CD4-positive, alpha-beta T cell treated with Interleukin-6 at 100 ng/mL for 8 hours (primary cell): Measurements from ENCODE around the gene KLHL10.
A peak's percentile ranks its signal among the peaks of the same experiment; 100 is the strongest.
"Not testable (repeated sequence)": the region's sequence is repeated elsewhere in the genome, so short reads cannot be mapped to it uniquely, and the experiment has no call there.

Experiments
- DNase-seq: peaks from one replicate; pipeline ENCODE4 v3.0.0-alpha.2; 2020; ENCODE audit warnings: mixed read lengths, low spot score

KLHL10 gene

DNA sequence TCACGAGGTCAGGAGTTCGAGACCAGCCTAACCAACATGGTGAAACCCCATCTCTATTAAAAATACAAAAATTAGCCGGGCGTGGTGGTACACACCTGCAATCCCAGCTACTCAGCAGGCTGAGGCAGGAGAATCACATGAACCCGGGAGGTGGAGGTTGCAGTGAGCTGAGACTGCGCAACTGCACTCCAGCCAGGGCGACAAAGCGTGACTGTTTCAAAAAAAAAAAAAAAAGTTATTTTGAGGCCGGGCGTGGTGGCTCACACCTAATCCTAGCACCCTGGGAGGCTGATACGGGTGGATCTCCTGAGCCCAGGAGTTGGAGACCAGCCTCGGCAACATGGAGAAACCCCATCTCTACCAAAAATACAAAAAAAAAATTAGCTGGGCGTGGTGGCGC is 13.8 kb downstream of the KLHL10 start:
- not testable (repeated sequence) for DNase-seq

DNA sequence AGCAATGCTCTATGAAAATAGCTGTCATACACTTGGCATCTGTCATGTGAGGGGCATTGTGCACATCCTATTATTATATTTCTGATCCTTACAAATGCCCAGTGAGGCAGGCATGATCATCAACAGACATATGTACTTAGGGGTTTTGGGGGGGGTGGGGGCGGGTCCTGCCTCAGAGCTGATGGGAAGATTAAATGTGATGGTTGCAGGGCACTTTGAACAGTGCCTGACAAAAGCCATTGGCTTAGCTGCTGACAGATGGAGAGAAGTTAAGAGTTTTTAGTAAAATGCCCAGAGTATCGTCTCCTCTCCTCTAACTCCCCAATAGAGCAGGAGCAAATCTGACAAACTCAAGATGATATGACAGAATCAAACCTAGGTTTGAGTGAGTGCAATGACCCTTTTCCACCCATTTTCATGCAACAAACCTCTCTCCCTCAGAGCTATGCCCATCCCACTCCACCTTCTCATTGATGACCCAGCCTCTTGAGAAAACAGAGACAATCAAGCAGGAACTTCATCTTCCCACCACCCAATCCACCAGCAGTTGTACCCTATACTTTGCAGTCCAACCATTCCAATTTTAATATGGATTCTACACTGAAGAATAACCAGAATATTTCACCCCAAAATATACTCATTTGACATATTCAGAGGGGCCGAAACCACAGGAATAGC is 22.8 kb downstream of the KLHL10 start:
- DNase-seq = no peak

- peak; percentile 33 for DNase-seq
Measured at GRCh38 chr17:41863074-41863848, 25.6 kb downstream of the KLHL10 start.

DNA sequence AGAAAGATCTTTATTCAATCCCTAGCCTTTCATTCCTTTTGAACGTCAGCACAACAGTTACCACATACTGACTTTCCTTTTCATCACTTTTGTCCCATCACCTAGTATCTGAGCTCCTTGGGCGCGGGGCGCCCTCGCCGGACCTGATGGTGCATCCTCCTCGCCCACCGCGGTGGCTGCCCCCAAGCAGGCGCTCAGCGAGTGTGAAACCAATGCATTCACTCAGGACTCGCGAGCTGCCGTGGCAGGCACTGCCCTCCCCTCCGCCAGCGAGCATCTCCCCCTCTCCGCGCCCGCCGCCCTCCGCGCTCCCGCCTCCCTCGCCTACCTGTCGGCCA is 26.8 kb downstream of the KLHL10 start:
- DNase-seq = peak; percentile 51

DNA sequence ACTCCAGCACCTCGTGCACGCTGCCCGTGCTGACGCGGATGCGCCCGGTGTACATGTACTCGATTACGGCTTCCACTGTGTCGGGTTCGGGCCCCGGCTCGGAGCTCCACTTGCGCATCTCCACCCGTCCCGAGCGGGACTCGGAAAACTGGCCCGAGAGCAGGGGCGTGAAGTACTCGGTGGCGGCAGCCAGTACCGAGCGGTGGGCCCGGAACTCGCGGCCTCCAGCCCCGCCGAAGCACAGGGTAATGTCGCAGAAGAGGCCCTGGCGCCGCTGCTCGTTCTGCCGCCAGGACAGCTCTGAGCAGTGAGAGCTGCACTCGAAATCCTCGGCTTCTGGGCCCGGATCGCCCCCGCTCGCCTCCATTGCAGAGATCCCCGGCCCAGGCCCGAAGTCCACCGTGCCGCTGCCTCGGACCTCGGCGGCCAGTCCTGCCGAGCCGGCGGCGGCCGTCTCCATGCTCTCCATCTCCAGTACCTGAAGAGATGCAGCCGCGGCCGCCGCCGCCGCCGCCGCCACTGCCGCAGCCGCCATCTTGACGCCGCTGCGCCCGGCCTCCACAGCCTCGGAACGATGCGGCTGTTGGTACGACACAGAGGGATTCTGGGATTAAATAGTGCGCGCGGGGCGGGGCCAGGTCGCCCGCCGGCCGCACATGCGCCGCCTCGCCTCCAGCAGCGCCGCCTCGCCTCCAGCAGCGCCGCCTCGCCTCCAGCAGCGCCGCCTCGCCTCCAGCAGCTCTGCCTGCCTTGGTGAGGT is 27.4 kb downstream of the KLHL10 start, which contains the start of gene KLHL11:
TSS of gene KLHL11 (minus strand) at position 588 of the 760 bp plus-strand sequence. CDS start at position 535, 53 bp downstream.
- DNase-seq = peak; percentile 82

DNA sequence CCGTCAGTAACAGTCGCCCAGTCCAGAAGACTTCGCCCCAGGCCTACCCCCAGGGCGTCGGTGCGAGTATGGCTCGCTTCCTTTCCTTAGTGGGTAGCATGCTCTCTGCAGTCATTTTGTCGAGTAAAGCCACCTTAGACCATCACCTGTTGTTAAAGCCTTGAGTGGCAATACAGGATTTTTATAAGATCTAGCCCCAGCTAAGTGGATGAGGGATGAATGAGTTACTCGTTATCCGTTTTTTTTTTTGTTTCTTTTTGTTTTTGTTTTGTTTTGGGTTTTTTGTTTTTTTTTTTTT is 27.9 kb downstream of the KLHL10 start:
- no peak for DNase-seq

- no peak for DNase-seq
Measured at GRCh38 chr17:41868568-41868967, 30.9 kb downstream of the KLHL10 start.

DNA sequence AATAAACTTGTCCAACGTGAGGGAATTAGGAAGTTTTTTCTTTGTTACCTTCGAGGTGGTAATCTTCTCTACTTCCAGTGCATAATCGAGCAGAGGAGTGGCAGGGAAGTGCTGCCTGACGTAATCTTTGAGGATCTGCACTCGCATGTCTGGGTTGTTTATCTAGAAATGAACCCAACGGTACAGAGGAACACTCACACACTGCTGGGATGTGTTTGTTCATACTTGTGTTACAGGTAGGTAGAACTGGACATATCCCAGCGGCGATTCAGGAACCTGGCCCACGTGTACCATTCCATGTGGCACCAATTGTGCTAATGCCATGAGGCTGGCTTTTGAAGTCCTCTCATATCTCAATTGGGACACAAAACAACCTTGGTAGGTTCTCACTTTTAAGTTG is 31.8 kb downstream of the KLHL10 start:
- DNase-seq = no peak

GRCh38 chr17:41870097-41870496 is 32.5 kb downstream of the KLHL10 start:
- DNase-seq = no peak

DNA sequence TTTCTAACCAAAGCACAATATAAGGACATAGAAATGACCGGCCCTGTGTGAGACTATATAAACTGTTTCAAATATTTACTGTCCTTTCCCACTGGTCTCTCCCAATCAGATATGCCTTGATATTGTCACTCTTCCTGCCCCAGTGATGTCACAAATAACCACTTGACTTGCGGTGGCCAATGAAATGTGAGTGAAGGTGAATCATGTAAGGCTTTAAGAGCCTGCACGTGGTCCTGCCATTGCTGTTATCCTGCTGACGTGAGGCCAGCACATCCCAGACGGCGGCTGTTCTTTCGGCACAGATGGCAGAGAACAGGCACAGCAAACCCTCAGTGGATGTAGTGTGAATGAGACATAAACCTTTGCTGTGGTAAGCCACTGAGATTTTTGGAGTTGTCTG is 33.0 kb downstream of the KLHL10 start:
- DNase-seq = no peak

DNA sequence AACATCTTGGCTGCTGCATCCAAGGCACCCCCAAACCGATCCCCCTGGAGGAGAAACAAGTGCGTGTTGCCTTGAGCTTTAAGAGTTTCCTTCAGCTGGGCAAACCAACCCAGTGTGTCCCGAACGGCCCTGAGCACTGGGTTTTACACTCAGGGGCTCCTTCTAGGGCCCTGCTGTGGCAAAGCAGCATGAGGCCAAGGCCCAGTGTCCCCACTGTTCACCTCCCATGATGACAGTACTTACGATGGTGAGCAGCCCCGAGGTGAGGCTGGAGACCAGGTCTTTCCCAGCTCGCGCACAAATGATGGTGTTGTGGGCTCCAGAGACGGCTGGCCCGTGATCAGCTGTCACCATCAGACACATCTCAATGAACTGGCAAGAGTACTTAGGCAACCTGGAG is 34.2 kb downstream of the KLHL10 start:
- no peak for DNase-seq

DNA sequence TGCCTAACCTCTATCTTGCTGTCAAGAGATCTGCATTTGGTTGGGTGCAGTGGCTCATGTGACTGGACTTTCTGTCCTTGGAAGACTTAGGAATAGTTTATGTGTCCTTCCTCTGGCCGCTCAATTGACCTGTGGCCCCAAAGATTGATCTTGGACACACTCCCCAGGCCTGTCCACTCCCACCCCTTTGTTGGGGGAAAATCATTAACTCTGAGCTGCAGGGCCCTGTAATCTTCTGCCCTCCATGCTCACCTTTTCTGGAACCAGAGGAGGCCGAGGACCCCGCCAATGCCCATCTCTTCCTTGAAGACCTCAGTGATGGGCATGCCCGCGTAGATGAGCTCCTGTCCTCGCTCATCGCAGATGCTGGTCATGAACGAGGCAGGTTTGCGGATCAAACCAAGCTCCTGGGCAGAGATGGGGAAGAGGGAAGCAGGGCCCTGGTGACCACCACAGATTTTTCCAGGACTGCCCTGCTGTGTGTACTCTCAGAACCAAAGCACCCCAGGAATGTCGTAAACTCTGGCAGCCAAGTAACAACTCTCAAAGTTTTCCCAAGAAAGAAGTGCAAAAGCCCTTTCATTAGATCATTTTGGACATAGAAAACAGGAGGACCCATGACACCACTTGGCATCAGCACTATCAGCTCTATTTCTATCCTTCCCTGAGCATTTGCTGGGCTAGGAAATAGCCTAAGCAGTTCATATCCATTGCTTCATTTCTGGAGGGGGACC is 36.1 kb downstream of the KLHL10 start:
- DNase-seq = no peak

DNA sequence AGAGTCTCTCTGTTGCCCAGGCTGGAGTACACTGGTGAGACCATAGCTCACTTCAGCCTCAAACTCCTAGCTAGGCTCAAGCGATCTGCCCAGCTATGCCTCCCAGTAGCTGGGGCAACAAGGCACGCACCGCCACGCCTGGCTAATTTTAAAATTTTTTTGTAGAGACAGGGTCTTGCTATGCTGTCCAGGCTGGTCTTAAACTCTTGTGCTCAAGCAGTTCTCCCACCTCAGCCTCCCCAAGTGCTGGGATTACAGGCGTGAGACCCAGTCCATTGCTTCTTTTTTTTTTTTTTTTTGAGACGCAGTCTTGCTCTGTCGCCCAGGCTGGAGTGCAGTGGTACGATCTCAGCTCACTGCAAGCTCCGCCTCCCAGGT is 36.7 kb downstream of the KLHL10 start:
- DNase-seq = not testable (repeated sequence)

- no peak for DNase-seq
Measured at GRCh38 chr17:41880130-41880529, 42.5 kb downstream of the KLHL10 start.

DNA sequence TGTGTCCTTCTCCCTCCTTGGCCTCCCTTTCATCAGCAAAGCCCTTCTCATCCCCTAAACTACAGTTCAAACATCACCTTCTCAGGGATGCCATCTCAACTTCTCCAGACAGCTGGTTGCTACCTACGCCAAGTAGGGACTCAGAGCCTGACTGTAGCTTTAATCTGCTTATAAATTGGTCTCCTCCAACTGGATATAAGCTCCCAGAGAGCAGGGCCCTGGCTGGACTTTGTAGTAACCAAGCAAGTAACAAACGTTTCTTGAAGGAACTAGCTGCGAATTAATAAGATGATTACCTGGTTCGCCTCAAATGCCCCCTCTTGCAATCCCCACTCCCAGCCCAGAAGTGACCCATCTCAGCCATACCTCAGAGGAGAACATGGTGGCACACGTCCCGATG is 45.1 kb downstream of the KLHL10 start:
- no peak for DNase-seq

GRCh38 chr17:41885733-41886132 is 48.1 kb downstream of the KLHL10 start:
- no peak for DNase-seq

DNA sequence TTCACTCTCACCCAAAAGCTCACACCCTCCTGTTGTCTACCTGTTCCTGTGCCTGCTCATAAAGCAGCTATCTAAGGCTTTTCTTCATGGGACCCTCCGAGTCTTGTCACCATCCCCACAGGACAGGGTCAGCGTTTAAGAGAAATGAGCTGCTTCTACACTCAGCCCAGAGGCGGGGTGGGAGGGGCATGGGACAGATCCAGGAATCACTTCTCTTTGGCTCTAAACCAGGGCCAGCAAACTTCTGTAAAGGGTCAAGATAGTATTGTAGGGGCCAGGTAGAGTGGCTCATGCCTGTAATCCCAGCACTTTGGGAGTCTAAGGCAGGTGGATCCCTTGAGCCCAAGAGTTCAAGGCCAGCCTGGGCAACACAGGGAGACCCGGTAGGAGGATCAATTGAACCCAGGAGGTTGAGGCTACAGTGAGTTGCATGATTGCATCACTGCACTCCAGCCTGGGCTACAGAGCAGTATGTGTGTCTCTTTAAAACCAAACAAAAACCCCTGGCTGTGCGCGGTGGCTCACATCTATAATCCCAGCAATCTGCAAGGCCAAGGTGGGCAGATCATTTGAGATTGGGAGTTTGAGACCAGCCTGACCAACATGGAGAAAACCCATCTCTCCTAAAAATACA is 50.8 kb downstream of the KLHL10 start:
- DNase-seq = no peak

GRCh38 chr17:41891135-41892020 is 53.8 kb downstream of the KLHL10 start:
- no peak for DNase-seq

DNA sequence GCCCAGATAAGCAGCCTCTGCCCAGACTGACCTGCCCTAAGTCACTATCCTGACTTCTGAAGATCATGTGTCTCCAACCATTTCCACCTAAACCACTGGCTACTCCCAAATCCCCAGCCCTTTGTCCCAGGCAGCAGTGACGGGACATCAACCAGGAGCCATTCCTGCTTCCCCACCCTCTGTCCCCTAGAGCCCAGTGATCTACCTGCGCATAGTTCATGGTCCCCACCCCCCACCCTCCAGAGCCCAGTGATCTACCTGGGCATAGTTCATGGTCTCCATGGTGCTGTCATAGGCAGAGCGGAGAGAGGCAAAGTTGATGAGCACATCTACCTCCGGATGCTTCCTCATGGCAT is 54.4 kb downstream of the KLHL10 start:
- DNase-seq = no peak

DNA sequence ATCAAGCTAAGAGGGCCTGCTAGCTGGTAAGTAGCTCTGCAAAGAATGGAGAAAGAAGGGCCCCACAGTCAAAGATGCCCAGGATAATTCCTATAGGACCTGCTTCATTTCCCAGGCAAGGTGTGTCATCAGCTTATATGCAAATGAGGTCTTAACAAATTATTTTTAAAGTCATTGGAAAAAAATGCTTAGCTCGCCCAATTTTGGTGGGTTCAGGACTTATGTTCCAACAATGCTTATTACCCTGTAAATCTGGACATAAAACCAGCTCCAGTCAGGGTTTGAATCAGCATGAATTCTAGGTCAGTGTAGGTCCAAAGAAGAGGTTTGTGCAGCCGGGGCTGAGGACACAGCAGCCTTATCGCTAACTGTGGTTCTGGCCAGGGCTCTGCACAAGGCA is 55.8 kb downstream of the KLHL10 start:
- no peak for DNase-seq

- no peak for DNase-seq
Measured at GRCh38 chr17:41894791-41895331, 57.2 kb downstream of the KLHL10 start.
